SK-N-SH (cell line): ENCODE data around the gene MTUS2. TPM values are rescaled to one million over a fixed set of nuclear protein-coding genes. Genes with fewer than 3 reads are reported as not detected.

Experiments used
- CTCF ChIA-PET: fragments of 300-600, 350-600 bp; formaldehyde crosslinking; extraction: SDS; loops from one replicate; lab custom pipeline; 2021; lab: Yijun Ruan, JAX
- POLR2A ChIA-PET: fragments of 350-600 bp; sonication (Branson Sonifier 250); formaldehyde crosslinking; extraction: SDS; loops from one replicate; lab custom pipeline; 2020; ENCODE audit warnings: antibody characterized with exemption, inconsistent platforms; lab: Yijun Ruan, JAX
- DNase-seq: peaks from one replicate; pipeline ENCODE4 v3.0.0; 2012
- H2AFZ ChIP-seq: fragments of 200-600 bp; sonication (generic); 2 replicates; pipeline ENCODE4 v1.8.1; 2016; ENCODE audit warnings: antibody characterized with exemption, mild to moderate bottlenecking, low read depth
- H3F3A ChIP-seq: fragments of 200-600 bp; sonication (generic); replicated peaks from 2 replicates; pipeline ENCODE3; 2016; ENCODE audit warnings: antibody characterized with exemption, mild to moderate bottlenecking; ENCODE audit not compliant: insufficient read depth
- H3K27ac ChIP-seq, 2 experiments: fragments of 200-500 bp in 1 of 2; fragments of 200-600 bp in 1 of 2; sonication (Bioruptor generic) in 1 of 2; sonication (generic), shearing (Covaris generic) in 1 of 2; 2 replicates each; pipeline versions ENCODE4 v1.5.1 to v1.6.1; 2014 to 2016; ENCODE audit warnings: low read depth in 2 of 2, inconsistent platforms in 1 of 2, low read length in 1 of 2, mild to moderate bottlenecking in 1 of 2, mixed read lengths in 1 of 2
- H3K27me3 ChIP-seq: fragments of 200-600 bp; sonication (generic), shearing (Covaris generic); 2 replicates; pipeline ENCODE4 v1.6.1; 2016; ENCODE audit warnings: mixed run types; ENCODE audit not compliant: insufficient read depth
- H3K36me3 ChIP-seq, 2 experiments: fragments of 200-500 bp in 1 of 2; fragments of 200-600 bp in 1 of 2; sonication (Bioruptor generic) in 1 of 2; sonication (generic) in 1 of 2; replicated peaks in 1 of 2; 2 replicates each; pipeline versions ENCODE3 to v1.5.1; 2014 to 2016; ENCODE audit warnings: low read length in 1 of 2, mild to moderate bottlenecking in 1 of 2; ENCODE audit not compliant: insufficient read depth in 2 of 2, control insufficient read depth in 1 of 2
- H3K4me1 ChIP-seq, 2 experiments: fragments of 200-500 bp in 1 of 2; fragments of 200-600 bp in 1 of 2; sonication (Bioruptor generic) in 1 of 2; sonication (generic), shearing (Covaris generic) in 1 of 2; 2 replicates each; pipeline versions ENCODE4 v1.5.1 to v1.6.1; 2014 to 2016; ENCODE audit warnings: low read depth in 1 of 2, low read length in 1 of 2, mixed run types in 1 of 2; ENCODE audit not compliant: insufficient read depth in 2 of 2, control insufficient read depth in 1 of 2
- H3K4me2 ChIP-seq: fragments of 200-600 bp; sonication (generic), shearing (Covaris generic); 2 replicates; pipeline ENCODE4 v1.6.1; 2017; ENCODE audit warnings: mixed run types
- H3K4me3 ChIP-seq, 2 experiments: fragments of 200-500 bp in 1 of 2; fragments of 200-600 bp in 1 of 2; sonication (Bioruptor generic) in 1 of 2; sonication (generic), shearing (Covaris generic) in 1 of 2; 2 replicates each; pipeline versions ENCODE4 v1.5.1 to v1.8.1; 2014 to 2016; ENCODE audit warnings: low read depth in 2 of 2, inconsistent platforms in 1 of 2, low read length in 1 of 2, mild to moderate bottlenecking in 1 of 2, mixed read lengths in 1 of 2, moderate library complexity in 1 of 2
- H3K79me2 ChIP-seq: fragments of 200-600 bp; sonication (generic); 2 replicates; pipeline ENCODE4 v1.8.1; 2017; ENCODE audit warnings: mild to moderate bottlenecking; ENCODE audit not compliant: insufficient read depth
- H3K9ac ChIP-seq: fragments of 200-600 bp; sonication (generic); 2 replicates; pipeline ENCODE4 v1.6.1; 2017; ENCODE audit warnings: mixed run types
- H3K9me2 ChIP-seq: fragments of 200-600 bp; sonication (generic); 2 replicates; pipeline ENCODE4 v1.6.1; 2017; ENCODE audit warnings: mixed run types
- H3K9me3 ChIP-seq: fragments of 200-600 bp; sonication (generic); 2 replicates; pipeline ENCODE4 v1.6.1; 2017; ENCODE audit warnings: mixed run types, mild to moderate bottlenecking, moderate library complexity
- H4K20me1 ChIP-seq: fragments of 200-600 bp; sonication (generic); 2 replicates; pipeline ENCODE4 v1.6.1; 2017; ENCODE audit warnings: mild to moderate bottlenecking, mixed run types; ENCODE audit not compliant: insufficient read depth
- EP300 ChIP-seq, 2 experiments: IDR thresholded peaks; 2 replicates each; pipeline versions ENCODE4 v1.4.0 to v1.6.1; 2012; ENCODE audit warnings: borderline replicate concordance in 1 of 2, low read depth in 1 of 2, low read length in 1 of 2
- FOSL2 ChIP-seq: IDR thresholded peaks from 2 replicates; pipeline ENCODE4 v1.4.0; 2012; ENCODE audit warnings: low read depth, mild to moderate bottlenecking, moderate library complexity, borderline replicate concordance
- FOXJ3 ChIP-seq: sonication (generic); formaldehyde crosslinking; IDR thresholded peaks from 2 replicates; pipeline ENCODE4 v1.5.1; 2020; ENCODE audit warnings: mild to moderate bottlenecking, missing genetic modification reagents
- FOXM1 ChIP-seq: IDR thresholded peaks from 2 replicates; pipeline ENCODE4 v1.4.0; 2012; ENCODE audit warnings: low read depth, mild to moderate bottlenecking
- IRF3 ChIP-seq: fragments of 150-350 bp; IDR thresholded peaks from 2 replicates; pipeline ENCODE4 v1.6.1; 2016; ENCODE audit warnings: mild to moderate bottlenecking, low read depth, low read length
- MAX ChIP-seq: IDR thresholded peaks from 2 replicates; pipeline ENCODE4 v1.4.0; 2012; ENCODE audit warnings: low read depth
- MEF2A ChIP-seq: IDR thresholded peaks from 2 replicates; pipeline ENCODE4 v1.4.0; 2012; ENCODE audit warnings: low read depth, borderline replicate concordance
- NFIC ChIP-seq: IDR thresholded peaks from 2 replicates; pipeline ENCODE4 v1.4.0; 2012; ENCODE audit warnings: borderline replicate concordance
- RCOR1 ChIP-seq: fragments of 150-350 bp; IDR thresholded peaks from 2 replicates; pipeline ENCODE4 v1.6.1; 2017; ENCODE audit warnings: antibody characterized with exemption, low read length
- REST ChIP-seq: IDR thresholded peaks from 2 replicates; pipeline ENCODE4 v1.6.1; 2012; ENCODE audit warnings: mild to moderate bottlenecking, low read depth, low read length, moderate library complexity
- RFX5 ChIP-seq: IDR thresholded peaks from 2 replicates; pipeline ENCODE4 v1.6.1; 2012; ENCODE audit warnings: mild to moderate bottlenecking, improper control_type of control experiment, low read length
- RXRA ChIP-seq: IDR thresholded peaks from 2 replicates; pipeline ENCODE4 v1.4.0; 2012; ENCODE audit warnings: low read depth, mild to moderate bottlenecking, borderline replicate concordance
- SIN3A ChIP-seq: IDR thresholded peaks from 2 replicates; pipeline ENCODE4 v1.6.1; 2012; ENCODE audit warnings: low read depth, mild to moderate bottlenecking, low read length, moderate library complexity, borderline replicate concordance
- TEAD4 ChIP-seq: IDR thresholded peaks from 2 replicates; pipeline ENCODE4 v1.4.0; 2012; ENCODE audit warnings: mild to moderate bottlenecking, borderline replicate concordance; ENCODE audit not compliant: insufficient read depth
- USF2 ChIP-seq: fragments of 150-350 bp; IDR thresholded peaks from 2 replicates; pipeline ENCODE4 v1.6.1; 2017; ENCODE audit warnings: antibody characterized with exemption, low read length, low read depth, borderline replicate concordance
- WGBS: methylation state at CpG from one replicate; pipeline ENCODE4 v1.1.6; 2017; ENCODE audit warnings: low lambda C conversion rate; 5-methylcytosine and 5-hydroxymethylcytosine counted together
- polyA plus RNA-seq, 3 experiments: library from polyadenylated mRNA; depleted of rRNA; stranded (reverse); fragments of >200 nt; gene quantifications; 2 replicates each; pipeline ENCODE4 v1.2.3, GENCODE V29; 2012

MTUS2 gene
- polyA plus RNA-seq, 1 of the 3 experiments (the other 2 are of a cell fraction) = 1.7 TPM

- no peak overlapping the region for H3K4me2 ChIP-seq
- TF ChIP-seq USF2 (no peak), SIN3A (no peak), TEAD4 (no peak), FOXM1 (no peak), FOXJ3 (CRISPR knock-in tag) (no peak), MEF2A (no peak)
- no peaks in the 10 kb centered on the region for H3K79me2 ChIP-seq
- 0% methylated on average over 6 of the region's 6 CpGs for WGBS
- no peaks in the 10 kb centered on the region for H3K4me1 ChIP-seq
- H3K9me2 ChIP-seq = no peaks in the 10 kb centered on the region
- no peak overlapping the region for H3K4me3 ChIP-seq
- DNase-seq = no peak
- no peak overlapping the region for H3K27ac ChIP-seq
- no peaks in the 10 kb centered on the region for H3K36me3 ChIP-seq
- H3K9ac ChIP-seq = no peak overlapping the region
- H4K20me1 ChIP-seq = no peaks in the 10 kb centered on the region
- ChIA-PET POLR2A (no interaction called here), CTCF (no interaction called here)
- no peak overlapping the region for H2AFZ ChIP-seq
- H3F3A ChIP-seq = no peaks in the 10 kb centered on the region
- H3K27me3 ChIP-seq = no peaks in the 10 kb centered on the region; the same call in 1 of the 2 replicates
- H3K9me3 ChIP-seq = no peaks in the 10 kb centered on the region
These were observed 102.2 kb downstream of the MTUS2 start for GRCh38 chr13:28922341-28922740.

- H3K27ac ChIP-seq = no peak overlapping the region
- CTCF ChIA-PET = no interaction called here
- no peaks in the 10 kb centered on the region for H3K9me2 ChIP-seq
- no peak overlapping the region for H3K9ac ChIP-seq
- H3K36me3 ChIP-seq = no peaks in the 10 kb centered on the region
- H3K4me2 ChIP-seq = no peak overlapping the region
- no peak overlapping the region for H2AFZ ChIP-seq
- H3K4me3 ChIP-seq = no peak overlapping the region
- POLR2A ChIA-PET = no interaction called here
- WGBS = 1% methylated on average over 2 of the region's 2 CpGs
- no peaks in the 10 kb centered on the region for H4K20me1 ChIP-seq
- no peaks in the 10 kb centered on the region for H3K9me3 ChIP-seq
- H3K4me1 ChIP-seq = no peaks in the 10 kb centered on the region
- H3F3A ChIP-seq = no peaks in the 10 kb centered on the region
- H3K27me3 ChIP-seq = no peaks in the 10 kb centered on the region; the same call in 1 of the 2 replicates
- no peaks in the 10 kb centered on the region for H3K79me2 ChIP-seq
- no peak for DNase-seq
- no peak for TF ChIP-seq FOSL2
- no peak for TF ChIP-seq RXRA
- TF ChIP-seq EP300 (IDR thresholded peaks at IDR 0.05; ENCODE audit: borderline replicate concordance in 1 of 2, low read depth in 1 of 2, low read length in 1 of 2) = no peak
- TF ChIP-seq FOXJ3 (CRISPR knock-in tag) = no peak
- TF ChIP-seq NFIC = no peak
- TF ChIP-seq RFX5 = no peak
- no peak for TF ChIP-seq IRF3
- no peak for TF ChIP-seq REST
- no peak for TF ChIP-seq RCOR1
- no peak for TF ChIP-seq MAX
- TF ChIP-seq SIN3A = no peak
These were observed 115.0 kb downstream of the MTUS2 start for GRCh38 chr13:28935104-28935503.
